ENCODE data around the gene DKKL1.
"Not testable (repeated sequence)": the region's sequence is repeated elsewhere in the genome, so short reads cannot be mapped to it uniquely, and the experiment has no call there.

Gene DKKL1

DNA sequence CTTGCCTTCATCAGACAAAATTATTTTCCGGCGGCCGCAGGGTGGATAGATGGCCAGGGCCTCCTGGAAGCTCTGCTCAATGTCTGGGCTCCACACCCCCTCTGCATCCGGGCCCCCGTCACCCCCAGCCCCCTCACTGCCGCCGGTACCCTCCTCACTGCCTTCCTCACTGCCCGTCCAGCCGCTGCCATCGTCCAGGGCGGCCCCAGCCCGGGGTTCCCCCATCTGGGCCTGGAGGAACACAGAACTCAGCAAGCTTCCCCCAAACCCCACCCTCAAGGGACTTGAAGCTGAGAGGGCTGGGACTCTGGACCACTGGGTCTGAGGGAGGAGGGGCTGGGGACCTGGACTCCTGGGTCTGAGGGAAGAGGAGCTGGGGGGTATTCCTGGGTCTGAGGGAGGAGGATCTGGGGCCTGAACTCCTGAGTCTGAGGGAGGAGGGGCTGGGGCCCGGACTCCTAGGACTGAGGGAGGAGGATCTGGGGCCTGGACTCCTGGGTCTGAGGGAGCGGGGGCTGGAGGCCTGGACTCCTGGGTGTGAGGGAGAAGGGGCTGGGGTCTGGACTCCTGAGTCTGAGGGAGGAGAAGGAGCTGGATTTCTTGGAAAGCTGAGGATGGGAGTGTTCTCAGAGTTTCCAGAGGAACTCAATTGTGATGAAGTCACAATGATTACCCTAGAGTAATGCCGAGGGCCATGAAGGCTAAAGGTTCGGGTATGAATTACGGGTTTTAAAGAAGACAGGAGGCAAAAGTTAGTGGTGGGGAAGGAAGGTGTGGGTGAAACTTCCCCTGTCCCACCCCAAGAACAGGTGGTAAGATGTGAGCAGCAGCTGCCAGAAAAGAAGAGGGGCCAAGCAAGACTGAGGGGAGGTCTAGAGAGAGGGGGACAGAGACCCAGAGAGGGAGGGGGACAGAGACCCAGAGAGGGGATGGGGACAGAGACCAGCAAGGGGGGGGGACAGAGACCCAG is 3.5 kb upstream of the DKKL1 start:
- no peak for DNase-seq (ENCODE audit: extremely low read depth in 1 of 2, low read depth in 1 of 2)

- no peak for DNase-seq (ENCODE audit: extremely low read depth in 1 of 2, low read depth in 1 of 2)
Measured at GRCh38 chr19:49361438-49362047, 2.1 kb upstream of the DKKL1 start.

DNA sequence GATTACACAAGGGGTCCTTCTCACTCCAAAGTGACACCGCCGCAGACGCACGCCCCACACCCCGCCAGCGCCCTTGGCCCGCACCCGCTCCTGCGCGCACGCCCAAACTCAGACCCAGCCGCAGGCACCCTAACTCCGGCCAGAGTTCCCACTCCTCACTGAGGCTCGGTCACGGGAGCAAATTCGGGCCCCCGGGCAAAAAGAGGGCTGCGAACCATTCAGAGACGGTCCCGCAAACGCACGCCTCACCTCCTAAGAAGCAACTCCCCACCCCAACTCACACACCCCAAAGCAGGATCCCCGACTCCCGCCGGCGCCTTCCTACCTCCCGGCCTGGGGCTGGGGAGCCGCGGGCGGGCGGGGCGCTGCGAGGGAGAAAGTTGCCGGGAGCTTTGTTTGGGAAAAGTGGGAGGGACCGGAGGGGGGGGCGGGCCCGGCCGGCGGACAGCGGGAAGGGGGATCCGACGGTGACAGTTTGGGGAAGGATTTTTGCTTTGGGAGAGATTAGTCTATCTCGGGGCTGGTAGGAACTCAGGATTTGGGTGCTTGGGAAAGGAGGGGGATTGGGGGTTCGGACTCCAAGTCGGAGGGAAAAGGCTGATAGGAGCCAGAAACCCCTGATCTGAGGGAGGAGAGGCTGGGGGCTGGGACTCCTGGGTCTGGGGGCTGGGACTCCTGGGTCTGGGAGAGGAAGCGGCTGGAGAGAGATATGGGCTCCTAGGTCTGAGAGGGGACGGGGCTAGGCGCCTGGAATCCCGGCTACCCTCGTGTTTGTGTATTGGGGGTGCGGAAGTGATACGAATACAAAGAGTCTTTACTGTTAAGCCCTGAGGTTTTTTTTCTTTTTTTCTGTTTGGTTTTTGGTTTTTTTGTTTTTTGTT is 1.4 kb upstream of the DKKL1 start, which contains the start of gene TEAD2:
Gene TEAD2 (minus strand): TSS at position 369 of the 881 bp plus-strand sequence. CDS start 2,341 bp downstream, outside the sequence.
- no peak for DNase-seq (ENCODE audit: extremely low read depth in 1 of 2, low read depth in 1 of 2)

- no peak for DNase-seq (ENCODE audit: extremely low read depth in 1 of 2, low read depth in 1 of 2)
Measured at GRCh38 chr19:49362929-49363267, 779 bp upstream of the DKKL1 start.

- DNase-seq (ENCODE audit: extremely low read depth in 1 of 2, low read depth in 1 of 2), result no peak
Measured at GRCh38 chr19:49364083-49364737, 533 bp downstream of the DKKL1 start.

GRCh38 chr19:49366110-49366509 is 2.4 kb downstream of the DKKL1 start:
- no peak for DNase-seq (ENCODE audit: extremely low read depth in 1 of 2, low read depth in 1 of 2)

DNA sequence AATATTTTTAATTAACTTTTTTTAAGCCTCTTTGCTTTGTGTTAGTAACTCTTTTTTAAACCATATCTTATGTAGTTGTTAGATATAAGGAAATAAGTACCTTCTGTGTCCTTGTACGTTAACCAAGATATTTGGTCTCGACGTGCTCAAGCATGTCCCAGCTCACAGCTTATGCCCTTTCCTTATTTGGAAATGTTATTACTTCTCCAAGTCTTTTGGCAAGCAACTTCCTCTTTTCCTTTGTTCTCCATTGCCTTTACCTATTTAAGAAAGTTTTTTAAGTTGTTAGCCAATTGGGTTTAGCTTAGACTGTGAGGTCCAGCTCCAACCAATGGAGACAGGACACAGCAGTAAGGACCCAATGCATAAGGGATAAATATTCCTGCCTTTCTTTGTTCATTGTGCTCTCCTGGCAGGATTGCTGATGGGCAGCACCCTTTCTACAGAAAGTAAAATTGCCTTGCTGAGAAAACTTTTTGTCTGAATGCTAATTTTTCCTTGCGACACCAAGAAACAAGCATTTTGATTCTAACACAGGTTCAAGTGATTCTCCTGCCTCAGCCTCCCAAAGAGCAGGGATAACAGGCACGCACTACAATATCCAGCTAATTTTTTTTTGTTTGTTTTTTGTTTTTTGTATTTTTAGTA is 5.2 kb downstream of the DKKL1 start:
- no peak for DNase-seq (ENCODE audit: extremely low read depth in 1 of 2, low read depth in 1 of 2)

DNA sequence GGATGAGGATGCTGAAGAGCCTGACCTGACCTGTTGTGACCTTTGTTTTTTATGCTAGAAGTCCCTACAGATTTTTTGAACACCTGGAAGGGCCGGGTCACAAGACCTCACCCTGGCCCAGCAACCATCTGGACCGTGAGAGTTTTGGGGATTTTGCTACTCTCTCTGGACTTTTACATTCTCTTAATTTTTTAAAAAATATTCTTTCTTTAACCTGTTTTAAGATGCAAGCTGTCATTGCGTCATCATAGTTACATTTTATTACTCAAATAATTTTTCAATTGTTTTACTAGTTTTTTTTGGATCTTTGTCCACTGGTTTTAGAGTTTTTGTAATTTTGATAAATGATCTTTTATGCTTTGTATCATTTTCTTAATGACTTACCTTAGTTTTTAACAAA is 7.5 kb downstream of the DKKL1 start:
- no peak for DNase-seq (ENCODE audit: extremely low read depth in 1 of 2, low read depth in 1 of 2)

DNA sequence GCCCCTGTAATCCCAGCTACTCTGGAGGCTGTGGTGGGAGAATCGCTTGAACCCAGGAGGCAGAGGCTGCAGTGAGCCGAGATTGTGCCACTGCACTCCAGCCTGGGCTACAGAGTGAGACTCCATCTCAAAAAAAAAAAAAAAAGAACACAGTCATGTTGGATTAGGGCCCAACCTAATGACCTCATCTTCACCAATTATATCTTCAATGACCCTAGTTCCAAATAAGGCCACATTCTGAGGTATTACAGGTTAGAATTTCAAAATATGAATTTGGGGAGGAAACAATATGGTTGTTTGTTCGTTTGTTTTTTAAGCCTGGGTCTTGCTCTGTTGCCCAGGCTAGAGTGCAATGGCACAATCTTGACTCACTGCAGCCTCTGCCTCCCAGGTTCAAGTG is 9.5 kb downstream of the DKKL1 start:
- DNase-seq (ENCODE audit: extremely low read depth in 1 of 2, low read depth in 1 of 2), result not testable (repeated sequence)

DNA sequence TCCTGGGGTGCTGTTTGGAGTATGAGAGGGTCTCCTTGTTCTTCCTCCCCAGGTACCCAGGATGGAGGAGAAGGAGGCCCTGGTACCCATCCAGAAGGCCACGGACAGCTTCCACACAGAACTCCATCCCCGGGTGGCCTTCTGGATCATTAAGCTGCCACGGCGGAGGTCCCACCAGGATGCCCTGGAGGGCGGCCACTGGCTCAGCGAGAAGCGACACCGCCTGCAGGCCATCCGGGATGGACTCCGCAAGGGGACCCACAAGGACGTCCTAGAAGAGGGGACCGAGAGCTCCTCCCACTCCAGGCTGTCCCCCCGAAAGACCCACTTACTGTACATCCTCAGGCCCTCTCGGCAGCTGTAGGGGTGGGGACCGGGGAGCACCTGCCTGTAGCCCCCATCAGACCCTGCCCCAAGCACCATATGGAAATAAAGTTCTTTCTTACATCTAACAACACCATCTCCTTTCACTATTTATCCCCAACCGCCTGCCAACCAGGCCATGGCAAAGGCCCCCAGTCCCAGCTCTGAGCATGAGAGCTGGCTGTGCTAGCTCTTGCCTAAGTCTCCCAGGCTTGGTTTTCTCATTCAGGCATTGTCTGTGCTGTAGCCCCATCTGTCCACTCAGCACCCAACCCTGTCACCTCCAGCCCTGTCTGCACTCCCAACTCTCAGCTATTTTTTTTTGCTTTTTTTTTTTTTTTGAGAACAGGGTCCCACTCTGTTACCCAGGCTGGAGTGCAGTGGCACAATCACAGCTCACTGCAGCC is 11.2 kb downstream of the DKKL1 start:
- DNase-seq (ENCODE audit: extremely low read depth in 1 of 2, low read depth in 1 of 2), result no peak

- DNase-seq (ENCODE audit: extremely low read depth in 1 of 2, low read depth in 1 of 2), result no peak
Measured at GRCh38 chr19:49378512-49378911, 14.8 kb downstream of the DKKL1 start.

GRCh38 chr19:49380391-49380790 is 16.7 kb downstream of the DKKL1 start:
- DNase-seq (ENCODE audit: extremely low read depth in 1 of 2, low read depth in 1 of 2), result no peak

DNA sequence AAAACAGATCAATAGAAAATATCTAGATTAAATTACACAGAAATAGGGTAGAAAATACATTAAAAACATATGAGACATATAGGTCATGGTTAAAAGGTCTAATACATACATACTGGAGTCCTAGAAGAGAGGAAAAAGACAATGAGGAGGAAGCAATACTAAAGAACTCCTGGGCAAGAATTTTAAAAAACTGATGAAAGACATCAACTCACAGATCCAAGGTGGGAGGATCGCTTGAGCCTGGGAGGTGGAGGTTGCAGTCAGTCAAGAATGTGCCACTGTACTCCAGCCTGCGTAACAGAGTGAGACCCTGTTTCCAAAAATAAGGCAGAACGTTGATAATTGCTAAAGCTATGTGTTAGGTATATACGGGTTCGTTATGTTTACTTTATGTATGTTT is 19.0 kb downstream of the DKKL1 start:
- no peak for DNase-seq (ENCODE audit: extremely low read depth in 1 of 2, low read depth in 1 of 2)

GRCh38 chr19:49383599-49383998 is 19.9 kb downstream of the DKKL1 start:
- no peak for DNase-seq (ENCODE audit: extremely low read depth in 1 of 2, low read depth in 1 of 2)

DNA sequence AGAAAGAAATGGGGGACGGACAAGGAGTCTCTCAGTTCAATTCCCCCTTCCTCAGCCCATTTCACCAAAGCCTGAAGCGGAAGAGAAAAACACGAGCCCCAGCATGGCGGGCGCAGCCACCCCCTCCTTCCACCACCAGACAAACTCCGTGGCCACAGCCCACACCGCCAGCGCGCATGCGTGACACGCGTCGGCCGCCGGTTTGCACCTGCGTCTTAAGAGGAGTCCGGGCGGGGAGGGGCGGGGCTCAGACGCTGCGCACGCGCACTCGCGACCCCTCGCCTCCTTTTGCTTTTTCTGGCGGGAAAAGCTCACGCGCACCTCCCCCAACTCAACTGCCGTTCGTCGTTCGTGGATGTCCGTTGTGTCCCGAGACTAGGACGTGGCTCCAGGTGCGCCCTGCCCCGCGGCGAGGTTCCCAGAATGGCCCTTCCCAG is 24.3 kb downstream of the DKKL1 start, which contains the start of gene KASH5:
Gene KASH5 (plus strand): TSS at position 314 of the 437 bp plus-strand sequence. CDS start 2,635 bp downstream, outside the sequence.
- peak; percentile 64 to 86 for DNase-seq (ENCODE audit: extremely low read depth in 1 of 2, low read depth in 1 of 2)

DNA sequence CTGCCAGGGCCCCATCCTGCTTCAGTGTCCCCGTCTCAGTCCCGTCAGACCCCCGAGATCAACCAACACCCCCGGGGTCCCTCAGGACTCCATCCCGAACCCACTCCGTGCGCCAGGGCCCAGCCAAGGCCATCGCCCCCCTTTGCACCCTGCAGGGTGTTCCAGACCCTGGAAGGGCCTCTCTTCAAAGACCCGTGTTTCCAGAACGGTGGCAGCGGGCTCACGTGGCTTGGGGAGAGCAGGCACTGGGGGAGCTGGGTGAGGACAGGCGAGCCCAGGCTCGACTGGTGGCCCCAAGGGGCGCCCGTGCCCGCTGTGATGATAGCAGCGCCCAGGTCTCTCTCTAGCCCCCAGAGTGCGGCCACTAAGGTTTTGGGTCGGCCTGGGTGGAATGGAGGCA is 25.7 kb downstream of the DKKL1 start:
- no peak for DNase-seq (ENCODE audit: extremely low read depth in 1 of 2, low read depth in 1 of 2)

DNA sequence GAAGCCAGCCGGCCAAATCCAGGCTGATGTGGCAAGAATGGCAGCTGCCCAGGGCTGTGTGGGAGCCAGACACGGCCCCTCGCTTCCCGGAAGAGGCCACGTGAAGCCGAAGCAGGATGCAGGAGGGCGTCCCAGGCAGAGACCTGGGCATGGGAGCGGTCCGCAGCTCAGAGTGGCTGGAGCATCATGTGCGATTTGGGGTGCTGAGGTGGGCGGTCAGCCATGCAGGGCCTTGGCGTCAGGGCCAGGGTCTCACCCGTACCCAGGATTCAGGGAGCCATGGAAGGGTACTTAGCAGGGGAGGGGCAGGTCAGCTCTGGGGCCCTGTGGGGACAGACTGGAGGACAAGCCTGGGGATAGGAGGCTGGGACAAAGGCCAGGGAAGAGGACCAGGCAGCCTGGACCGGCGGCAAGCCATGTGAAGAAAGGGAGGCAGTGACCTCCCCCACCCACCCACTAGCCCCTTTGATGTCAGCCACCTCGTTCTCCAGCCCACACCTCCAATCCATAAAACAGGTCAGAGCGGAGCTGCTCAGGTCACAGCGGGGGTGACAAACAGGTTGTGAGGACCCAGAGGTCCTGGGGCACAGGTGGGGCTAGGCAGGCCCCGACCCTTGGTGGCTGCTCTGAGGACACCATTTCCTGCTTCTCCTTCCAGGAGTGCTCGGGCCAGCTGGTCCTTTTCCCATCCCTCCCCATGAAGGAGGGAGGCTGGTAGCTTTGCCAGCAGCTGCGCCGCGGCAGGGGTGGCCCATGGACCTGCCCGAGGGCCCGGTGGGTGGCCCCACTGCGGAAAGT is 26.7 kb downstream of the DKKL1 start:
- DNase-seq (ENCODE audit: extremely low read depth in 1 of 2, low read depth in 1 of 2), result no peak

GRCh38 chr19:49390929-49391359 is 27.3 kb downstream of the DKKL1 start:
- DNase-seq (ENCODE audit: extremely low read depth in 1 of 2, low read depth in 1 of 2), result no peak

All from stimulated activated CD8-positive, alpha-beta memory T cell treated with anti-CD3 and anti-CD28 coated beads, Interleukin-7, amount 100 ng/mL, for 48 hours (primary cell).